Measurements from ENCODE around the gene PLEKHD1.

The PLEKHD1 gene

GRCh38 chr14:69553252-69553651, 68.7 kb downstream of the PLEKHD1 start:
- DNase-seq, result no peak

- no peak for DNase-seq
These were observed 70.0 kb downstream of the PLEKHD1 start for GRCh38 chr14:69554500-69554899.

- DNase-seq, result no peak
These were observed 74.2 kb downstream of the PLEKHD1 start for GRCh38 chr14:69558774-69559173.

GRCh38 chr14:69559581-69560011, 75.1 kb downstream of the PLEKHD1 start:
- no peak for DNase-seq

GRCh38 chr14:69560826-69561225, 76.3 kb downstream of the PLEKHD1 start:
- no peak for DNase-seq

- no peak for DNase-seq
These were observed 77.4 kb downstream of the PLEKHD1 start for GRCh38 chr14:69561893-69562292.

- no peak for DNase-seq
These were observed 83.0 kb downstream of the PLEKHD1 start for GRCh38 chr14:69567563-69567962.

GRCh38 chr14:69569859-69570258, 85.3 kb downstream of the PLEKHD1 start:
- no peak for DNase-seq

GRCh38 chr14:69570836-69571330, 86.4 kb downstream of the PLEKHD1 start:
- DNase-seq, result no peak

- DNase-seq, result no peak
These were observed 87.0 kb downstream of the PLEKHD1 start for GRCh38 chr14:69571449-69572029.

- DNase-seq, result no peak
These were observed 87.7 kb downstream of the PLEKHD1 start for GRCh38 chr14:69572030-69572840.

GRCh38 chr14:69572841-69573135, 88.3 kb downstream of the PLEKHD1 start:
- DNase-seq, result no peak

GRCh38 chr14:69573205-69573830, 88.8 kb downstream of the PLEKHD1 start:
- DNase-seq, result no peak

GRCh38 chr14:69573831-69574262, 89.3 kb downstream of the PLEKHD1 start:
- no peak for DNase-seq

- peak; percentile 82 for DNase-seq
These were observed 89.9 kb downstream of the PLEKHD1 start, which contains the start of gene CCDC177 for GRCh38 chr14:69574263-69574953. CCDC177 (minus strand) TSS chr14:69574871; CDS start chr14:69573622, 1,249 bp downstream.

- no peak for DNase-seq
These were observed 90.4 kb downstream of the PLEKHD1 start for GRCh38 chr14:69574954-69575295.

GRCh38 chr14:69579476-69579875, 94.9 kb downstream of the PLEKHD1 start:
- DNase-seq, result no peak

GRCh38 chr14:69580009-69580577, 95.6 kb downstream of the PLEKHD1 start:
- DNase-seq, result peak; percentile 15
